Ishikawa (cell line): ENCODE results near the gene SCG2.

Source experiments
- CEBPB ChIP-seq: IDR thresholded peaks from 2 replicates; pipeline ENCODE4 v1.6.1; 2012
- CREB1 ChIP-seq: IDR thresholded peaks from 2 replicates; pipeline ENCODE4 v1.6.1; 2012; ENCODE audit warnings: low read depth
- EGR1 ChIP-seq: IDR thresholded peaks from 2 replicates; pipeline ENCODE4 v1.6.1; 2012
- EP300 ChIP-seq: IDR thresholded peaks from 2 replicates; pipeline ENCODE4 v1.6.1; 2012; ENCODE audit warnings: borderline replicate concordance
- FOXM1 ChIP-seq: IDR thresholded peaks from 2 replicates; pipeline ENCODE4 v1.6.1; 2012; ENCODE audit warnings: low read depth, borderline replicate concordance
- NFIC ChIP-seq: IDR thresholded peaks from 2 replicates; pipeline ENCODE4 v1.6.1; 2012
- RAD21 ChIP-seq: IDR thresholded peaks from 2 replicates; pipeline ENCODE4 v1.6.1; 2012; ENCODE audit warnings: low read depth
- TAF1 ChIP-seq: IDR thresholded peaks from 2 replicates; pipeline ENCODE4 v1.6.1; 2012; ENCODE audit warnings: low read depth, mild to moderate bottlenecking
- TCF12 ChIP-seq: IDR thresholded peaks from 2 replicates; pipeline ENCODE4 v1.6.1; 2012; ENCODE audit warnings: low read depth
- TEAD4 ChIP-seq: IDR thresholded peaks from 2 replicates; pipeline ENCODE4 v1.6.1; 2012
- YY1 ChIP-seq: IDR thresholded peaks from 2 replicates; pipeline ENCODE4 v1.6.1; 2012; ENCODE audit warnings: low read depth
- ZBTB7A ChIP-seq: IDR thresholded peaks from 2 replicates; pipeline ENCODE4 v1.6.1; 2012; ENCODE audit warnings: low read depth
- TF ChIP-seq, protein P1 (sequence below): IDR thresholded peaks from 2 replicates; pipeline ENCODE4 v1.6.1; 2012
- TF ChIP-seq, protein P2 (sequence below): IDR thresholded peaks from 2 replicates; pipeline ENCODE4 v1.6.1; 2012; ENCODE audit warnings: low read depth, mild to moderate bottlenecking
- TF ChIP-seq, protein P3 (sequence below): IDR thresholded peaks from 2 replicates; pipeline ENCODE4 v1.6.1; 2012

SCG2 gene

DNA sequence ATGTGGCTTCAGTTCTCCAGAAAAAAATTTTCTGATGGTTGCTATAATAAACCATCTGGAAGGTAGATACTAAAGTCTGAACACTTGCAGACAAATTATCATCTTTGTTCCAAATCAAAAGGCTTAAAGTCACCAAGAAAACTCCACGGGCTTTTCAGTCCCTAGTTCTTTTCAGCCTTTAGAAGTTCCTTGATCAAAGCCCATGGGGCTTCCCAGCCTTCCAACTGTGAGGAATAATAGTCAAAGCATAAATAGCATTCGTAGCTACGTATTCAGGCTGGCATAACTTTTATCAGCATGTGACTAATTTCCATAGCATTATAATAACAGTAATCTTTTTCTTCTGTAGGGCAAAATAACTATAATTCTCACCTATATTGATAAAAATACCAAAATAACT, 13.9 kb downstream of the SCG2 start:
- TF ChIP-seq ZBTB7A = no peak
- TF ChIP-seq TEAD4 = no peak

DNA sequence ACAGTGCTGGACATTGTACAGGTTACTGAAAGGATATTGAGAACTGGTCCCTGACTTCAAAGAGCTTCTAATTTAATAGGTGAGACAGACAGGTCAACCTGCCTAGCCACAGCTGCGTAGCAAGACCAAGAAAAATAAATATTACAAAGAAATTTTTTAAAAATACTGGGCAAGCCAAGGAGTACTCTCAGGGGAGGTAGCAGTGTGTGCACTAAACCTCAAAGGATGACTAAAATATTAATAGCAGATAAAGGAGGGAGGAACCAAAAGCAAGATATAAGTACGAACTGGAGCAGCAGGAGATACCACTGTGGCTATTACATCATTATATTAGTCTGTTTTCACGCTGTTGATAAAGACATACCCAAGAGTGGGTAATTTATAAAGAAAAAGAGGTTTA, 14.9 kb downstream of the SCG2 start:
- no peak for TF ChIP-seq EGR1

DNA sequence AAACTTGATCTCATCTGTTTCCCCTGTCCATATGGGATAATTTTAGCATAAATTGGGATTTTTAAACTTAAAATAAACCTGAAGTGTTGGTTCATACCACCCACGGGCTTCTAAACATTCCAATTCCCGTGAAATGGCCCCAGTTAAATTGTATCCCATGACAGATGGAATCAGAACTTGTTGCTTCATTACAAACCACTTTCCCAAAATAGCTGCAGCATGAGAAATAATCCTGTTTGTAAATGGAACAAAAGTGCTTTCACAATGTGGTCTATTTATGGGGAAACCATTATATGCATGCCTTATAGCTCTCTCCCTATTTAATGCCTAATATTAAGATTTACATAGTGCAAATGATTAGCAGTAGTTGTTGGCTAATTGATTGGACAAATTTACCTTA, 15.9 kb downstream of the SCG2 start:
- TF ChIP-seq CREB1 = no peak
- TF ChIP-seq, protein P1, sequence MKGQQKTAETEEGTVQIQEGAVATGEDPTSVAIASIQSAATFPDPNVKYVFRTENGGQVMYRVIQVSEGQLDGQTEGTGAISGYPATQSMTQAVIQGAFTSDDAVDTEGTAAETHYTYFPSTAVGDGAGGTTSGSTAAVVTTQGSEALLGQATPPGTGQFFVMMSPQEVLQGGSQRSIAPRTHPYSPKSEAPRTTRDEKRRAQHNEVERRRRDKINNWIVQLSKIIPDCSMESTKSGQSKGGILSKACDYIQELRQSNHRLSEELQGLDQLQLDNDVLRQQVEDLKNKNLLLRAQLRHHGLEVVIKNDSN = no peak
- TF ChIP-seq EP300 = no peak
- no peak for TF ChIP-seq TCF12

DNA sequence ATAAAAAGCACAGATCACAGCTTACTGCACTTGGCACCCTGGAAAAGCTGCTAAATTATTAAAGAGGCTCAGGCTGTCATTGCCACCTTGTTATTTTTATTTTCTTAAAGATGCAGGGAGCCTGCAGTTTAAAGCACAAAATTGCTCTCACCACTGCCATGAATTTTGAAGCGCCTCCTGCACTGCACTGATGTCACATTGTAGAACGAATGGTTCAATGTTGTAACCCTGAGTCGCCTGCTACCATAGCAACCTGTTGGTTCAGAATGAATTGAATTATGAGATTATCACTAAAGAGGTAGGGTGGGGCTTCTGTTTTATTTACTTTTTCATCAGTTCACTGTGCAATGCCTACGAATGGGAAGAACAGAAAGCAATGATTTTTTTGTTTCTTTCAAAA, 16.5 kb downstream of the SCG2 start:
- TF ChIP-seq NFIC = no peak

DNA sequence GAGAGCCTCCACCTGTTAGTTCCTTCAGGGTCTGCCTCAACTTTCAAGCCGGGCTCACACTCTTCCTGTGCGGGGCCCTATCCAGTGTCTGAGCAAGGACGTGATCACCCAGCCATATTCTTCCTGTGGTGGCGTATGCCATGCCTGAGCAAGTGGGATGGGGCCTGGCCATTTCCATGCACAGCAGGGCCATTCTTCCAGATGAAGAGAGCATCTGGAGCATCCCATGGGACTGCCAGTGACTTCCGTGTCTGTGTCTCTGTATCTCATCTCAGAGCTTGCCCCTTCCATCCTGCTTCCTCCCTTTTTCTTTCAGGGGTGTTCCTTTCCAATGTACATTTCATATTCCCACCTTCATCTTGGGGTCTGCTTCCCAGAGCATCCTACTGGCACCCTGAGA, 20.2 kb downstream of the SCG2 start:
- TF ChIP-seq YY1 = no peak
- TF ChIP-seq CEBPB = no peak
- no peak for TF ChIP-seq RAD21
- TF ChIP-seq TEAD4 = no peak
- TF ChIP-seq, protein P2, sequence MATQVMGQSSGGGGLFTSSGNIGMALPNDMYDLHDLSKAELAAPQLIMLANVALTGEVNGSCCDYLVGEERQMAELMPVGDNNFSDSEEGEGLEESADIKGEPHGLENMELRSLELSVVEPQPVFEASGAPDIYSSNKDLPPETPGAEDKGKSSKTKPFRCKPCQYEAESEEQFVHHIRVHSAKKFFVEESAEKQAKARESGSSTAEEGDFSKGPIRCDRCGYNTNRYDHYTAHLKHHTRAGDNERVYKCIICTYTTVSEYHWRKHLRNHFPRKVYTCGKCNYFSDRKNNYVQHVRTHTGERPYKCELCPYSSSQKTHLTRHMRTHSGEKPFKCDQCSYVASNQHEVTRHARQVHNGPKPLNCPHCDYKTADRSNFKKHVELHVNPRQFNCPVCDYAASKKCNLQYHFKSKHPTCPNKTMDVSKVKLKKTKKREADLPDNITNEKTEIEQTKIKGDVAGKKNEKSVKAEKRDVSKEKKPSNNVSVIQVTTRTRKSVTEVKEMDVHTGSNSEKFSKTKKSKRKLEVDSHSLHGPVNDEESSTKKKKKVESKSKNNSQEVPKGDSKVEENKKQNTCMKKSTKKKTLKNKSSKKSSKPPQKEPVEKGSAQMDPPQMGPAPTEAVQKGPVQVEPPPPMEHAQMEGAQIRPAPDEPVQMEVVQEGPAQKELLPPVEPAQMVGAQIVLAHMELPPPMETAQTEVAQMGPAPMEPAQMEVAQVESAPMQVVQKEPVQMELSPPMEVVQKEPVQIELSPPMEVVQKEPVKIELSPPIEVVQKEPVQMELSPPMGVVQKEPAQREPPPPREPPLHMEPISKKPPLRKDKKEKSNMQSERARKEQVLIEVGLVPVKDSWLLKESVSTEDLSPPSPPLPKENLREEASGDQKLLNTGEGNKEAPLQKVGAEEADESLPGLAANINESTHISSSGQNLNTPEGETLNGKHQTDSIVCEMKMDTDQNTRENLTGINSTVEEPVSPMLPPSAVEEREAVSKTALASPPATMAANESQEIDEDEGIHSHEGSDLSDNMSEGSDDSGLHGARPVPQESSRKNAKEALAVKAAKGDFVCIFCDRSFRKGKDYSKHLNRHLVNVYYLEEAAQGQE = no peak
- no peak for TF ChIP-seq TAF1
- TF ChIP-seq, protein P3, sequence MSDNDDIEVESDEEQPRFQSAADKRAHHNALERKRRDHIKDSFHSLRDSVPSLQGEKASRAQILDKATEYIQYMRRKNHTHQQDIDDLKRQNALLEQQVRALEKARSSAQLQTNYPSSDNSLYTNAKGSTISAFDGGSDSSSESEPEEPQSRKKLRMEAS = no peak
- TF ChIP-seq CREB1 = no peak
- TF ChIP-seq TCF12 = no peak
- no peak for TF ChIP-seq EP300
- TF ChIP-seq, protein P1 = no peak
- TF ChIP-seq NFIC = no peak
- TF ChIP-seq EGR1 = no peak
- no peak for TF ChIP-seq ZBTB7A
- no peak for TF ChIP-seq FOXM1

DNA sequence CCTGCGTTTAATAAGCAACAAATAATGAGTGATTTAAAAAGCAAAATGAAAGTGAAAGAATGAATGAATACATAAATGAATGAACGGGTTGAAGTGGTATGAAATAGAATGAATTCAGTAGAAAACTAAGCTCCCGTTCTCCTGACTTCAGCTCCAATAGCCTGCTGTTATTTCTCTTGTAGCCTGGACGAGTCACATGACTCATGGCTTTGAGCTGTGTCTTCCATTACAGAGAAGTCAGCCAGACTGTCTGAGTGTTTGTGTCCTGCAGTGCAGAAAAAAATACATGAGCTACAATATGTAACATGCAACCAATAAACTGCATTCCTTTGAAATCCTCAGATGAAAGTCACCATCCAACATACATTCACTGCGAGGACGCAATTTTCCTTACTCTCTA, 21.2 kb downstream of the SCG2 start:
- no peak for TF ChIP-seq YY1
- TF ChIP-seq, protein P3 = no peak
- TF ChIP-seq, protein P1 = peak; percentile 55

DNA sequence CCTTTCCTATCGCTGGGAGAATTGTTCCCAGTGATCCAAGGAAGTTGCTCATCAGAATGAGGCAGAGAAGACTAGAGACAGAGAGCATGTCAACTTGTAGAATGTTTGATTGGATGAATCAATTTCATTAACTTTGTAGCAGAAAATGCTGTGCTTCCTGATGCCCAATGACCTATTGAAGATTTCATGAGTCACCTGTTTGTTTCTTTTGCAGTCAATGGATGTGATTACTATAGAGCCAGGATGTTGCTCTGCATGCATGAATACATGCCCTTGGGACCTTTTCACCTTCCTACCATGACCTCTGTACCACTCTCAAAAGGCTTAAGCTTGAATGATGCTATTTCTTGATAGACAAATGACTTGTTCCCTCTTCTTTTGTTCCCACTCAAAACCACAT, 23.3 kb downstream of the SCG2 start:
- TF ChIP-seq NFIC (no peak), CEBPB (no peak), EGR1 (no peak), FOXM1 (no peak), TEAD4 (no peak), TCF12 (no peak), ZBTB7A (no peak), CREB1 (no peak), RAD21 (no peak), YY1 (no peak)
- TF ChIP-seq, protein P1 = no peak
- TF ChIP-seq, protein P3 = no peak
- TF ChIP-seq, protein P2 = no peak
